Nephron progenitor cell (in vitro differentiated cells): ENCODE data around the gene LRIG1.

Experiments used
- DNase-seq: peaks from one replicate; pipeline ENCODE4 v3.0.0; 2021
- H3K27ac Mint-ChIP-seq: 2 replicates; pipeline ENCODE4 v1.8.0; 2021; ENCODE audit warnings: mild to moderate bottlenecking, moderate library complexity, mixed read lengths
- H3K27me3 Mint-ChIP-seq: 2 replicates; pipeline ENCODE4 v1.8.0; 2021; ENCODE audit warnings: mild to moderate bottlenecking, low read depth, mixed read lengths; ENCODE audit not compliant: poor library complexity
- H3K36me3 Mint-ChIP-seq: 2 replicates; pipeline ENCODE4 v1.8.0; 2021; ENCODE audit warnings: low read depth, mixed read lengths
- H3K4me1 Mint-ChIP-seq: 2 replicates; pipeline ENCODE4 v1.8.0; 2021; ENCODE audit warnings: mixed read lengths
- H3K4me3 Mint-ChIP-seq: 2 replicates; pipeline ENCODE4 v1.8.0; 2021; ENCODE audit warnings: mild to moderate bottlenecking, moderate library complexity, mixed read lengths
- H3K9me3 Mint-ChIP-seq: 2 replicates; pipeline ENCODE4 v1.8.0; 2021; ENCODE audit warnings: mild to moderate bottlenecking, moderate library complexity, mixed read lengths
- CTCF ChIP-seq: fragments of 200-600 bp; sonication (generic); IDR thresholded peaks from 2 replicates; pipeline ENCODE4 v1.5.0; 2021; ENCODE audit warnings: antibody characterized with exemption

LRIG1 gene

GRCh38 chr3:66489115-66489514 is 11.7 kb downstream of the LRIG1 start:
- no peak for TF ChIP-seq CTCF
- H3K27me3 Mint-ChIP-seq, result peaks cover 4% of the 10 kb centered on the region
- no peak for DNase-seq
- no peak overlapping the region for H3K4me3 Mint-ChIP-seq
- H3K9me3 Mint-ChIP-seq, result no peaks in the 10 kb centered on the region
- H3K27ac Mint-ChIP-seq, result peak overlapping the region; percentile 60
- H3K4me1 Mint-ChIP-seq, result peaks cover 89% of the 10 kb centered on the region
- H3K36me3 Mint-ChIP-seq, result no peaks in the 10 kb centered on the region

- Mint-ChIP-seq H3K9me3 (no peaks in the 10 kb centered on the region), H3K4me1 (peaks cover 89% of the 10 kb centered on the region), H3K36me3 (no peaks in the 10 kb centered on the region), H3K27me3 (peaks cover 4% of the 10 kb centered on the region), H3K4me3 (no peak overlapping the region), H3K27ac (no peak overlapping the region)
- DNase-seq, result no peak
- TF ChIP-seq CTCF, result no peak
These were observed 12.3 kb downstream of the LRIG1 start for GRCh38 chr3:66488492-66488891.

DNA sequence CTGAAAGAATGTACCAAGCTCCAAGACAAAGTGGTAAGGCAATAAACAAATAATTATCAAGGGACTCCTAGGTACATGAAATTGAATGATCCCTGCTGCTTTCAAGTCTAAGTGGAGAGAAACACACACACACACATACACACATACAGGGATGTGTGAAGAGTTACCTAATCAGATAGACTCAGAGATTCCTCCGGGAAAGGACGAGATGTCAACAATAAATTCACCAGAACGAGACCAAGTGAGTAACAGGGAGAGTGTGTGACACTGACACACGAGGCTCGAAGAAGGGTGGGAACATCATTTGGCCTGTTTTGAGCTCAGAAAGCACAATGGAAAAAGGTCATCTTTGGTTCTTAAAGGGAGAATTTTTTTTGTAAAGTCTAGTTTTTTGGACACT is 13.4 kb downstream of the LRIG1 start:
- no peak overlapping the region for H3K4me3 Mint-ChIP-seq
- H3K9me3 Mint-ChIP-seq, result no peaks in the 10 kb centered on the region
- H3K27ac Mint-ChIP-seq, result no peak overlapping the region
- TF ChIP-seq CTCF, result no peak
- DNase-seq, result no peak
- H3K36me3 Mint-ChIP-seq, result no peaks in the 10 kb centered on the region
- H3K27me3 Mint-ChIP-seq, result peaks cover 4% of the 10 kb centered on the region
- H3K4me1 Mint-ChIP-seq, result peaks cover 87% of the 10 kb centered on the region

- H3K9me3 Mint-ChIP-seq, result no peaks in the 10 kb centered on the region
- no peaks in the 10 kb centered on the region for H3K36me3 Mint-ChIP-seq
- TF ChIP-seq CTCF, result no peak
- H3K27ac Mint-ChIP-seq, result no peak overlapping the region
- peaks cover 4% of the 10 kb centered on the region for H3K27me3 Mint-ChIP-seq
- no peak overlapping the region for H3K4me3 Mint-ChIP-seq
- peaks cover 86% of the 10 kb centered on the region for H3K4me1 Mint-ChIP-seq
- DNase-seq, result no peak
These were observed 14.2 kb downstream of the LRIG1 start for GRCh38 chr3:66486646-66487045.

DNA sequence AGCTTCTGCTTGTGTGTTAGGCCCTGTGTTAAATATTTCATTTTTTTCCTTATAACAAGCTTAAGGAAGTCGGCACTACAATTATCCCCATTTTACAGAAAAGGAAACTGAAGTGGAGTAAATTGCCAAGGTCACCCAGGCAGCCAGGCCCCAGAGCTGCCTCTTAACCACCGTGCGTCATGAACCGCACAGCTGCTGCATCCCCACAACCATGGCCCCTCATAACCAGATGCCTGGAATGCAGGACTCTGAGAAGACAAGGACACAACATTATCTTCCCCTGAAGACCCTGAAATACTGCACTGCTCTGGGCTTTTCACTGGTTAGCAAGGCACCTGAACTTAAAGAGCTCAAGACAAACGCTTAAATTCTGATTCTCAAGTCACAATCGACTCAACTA is 14.6 kb downstream of the LRIG1 start:
- Mint-ChIP-seq H3K27ac (no peak overlapping the region), H3K4me1 (peaks cover 86% of the 10 kb centered on the region), H3K27me3 (peaks cover 4% of the 10 kb centered on the region), H3K9me3 (no peaks in the 10 kb centered on the region), H3K4me3 (no peak overlapping the region), H3K36me3 (no peaks in the 10 kb centered on the region)
- DNase-seq, result no peak
- TF ChIP-seq CTCF, result no peak

- Mint-ChIP-seq H3K4me1 (peaks cover 86% of the 10 kb centered on the region), H3K27me3 (peaks cover 4% of the 10 kb centered on the region), H3K4me3 (no peak overlapping the region), H3K9me3 (no peaks in the 10 kb centered on the region), H3K27ac (no peak overlapping the region), H3K36me3 (no peaks in the 10 kb centered on the region)
- TF ChIP-seq CTCF, result no peak
- DNase-seq, result no peak
These were observed 15.4 kb downstream of the LRIG1 start for GRCh38 chr3:66485291-66485968.
